Activated CD4-positive, alpha-beta T cell treated with anti-CD3 and anti-CD28 coated beads, Interleukin-2, amount 10 ng/mL, durations not matched to agents 24 days and 14 days (primary cell): ENCODE measurements around the gene FBN1. TPM values are rescaled to one million over a fixed set of nuclear protein-coding genes. Genes with fewer than 3 reads are reported as not detected.

Source experiments
- DNase-seq: peaks from one replicate; pipeline ENCODE4 v3.0.0; 2022
- H3K27ac Mint-ChIP-seq: one replicate; pipeline ENCODE4 v1.8.0; 2022; ENCODE audit warnings: mild to moderate bottlenecking, mixed read lengths
- H3K27me3 Mint-ChIP-seq: one replicate; pipeline ENCODE4 v1.8.0; 2022; ENCODE audit warnings: mixed read lengths
- H3K36me3 Mint-ChIP-seq: one replicate; pipeline ENCODE4 v1.8.0; 2022; ENCODE audit warnings: low read depth, mild to moderate bottlenecking, mixed read lengths
- H3K4me1 Mint-ChIP-seq: one replicate; pipeline ENCODE4 v1.8.0; 2021; ENCODE audit warnings: mixed read lengths
- H3K4me3 Mint-ChIP-seq: one replicate; pipeline ENCODE4 v1.8.0; 2022; ENCODE audit warnings: mild to moderate bottlenecking, moderate library complexity, mixed read lengths
- H3K9me3 Mint-ChIP-seq: one replicate; pipeline ENCODE4 v1.8.0; 2021; ENCODE audit warnings: mixed read lengths
- intact Hi-C: fragments of 100-400 bp; cut with micrococcal nuclease; formaldehyde crosslinking; loops from one replicate; pipeline ENCODE4 v1.15.1; 2023
- total RNA-seq: library from RNA; stranded (reverse); gene quantifications from 2 replicates; pipeline ENCODE4 v1.2.3, GENCODE V29; 2022

The FBN1 gene
- total RNA-seq, 1 donor from 2014 or later: 1.0 TPM

- Mint-ChIP-seq H3K27ac (no peak overlapping the region), H3K36me3 (no peaks in the 10 kb centered on the region), H3K4me3 (no peak overlapping the region), H3K27me3 (no peaks in the 10 kb centered on the region), H3K4me1 (no peaks in the 10 kb centered on the region), H3K9me3 (no peaks in the 10 kb centered on the region)
- intact Hi-C loops: no loop called here
- DNase-seq: peak; percentile 63
Measured at GRCh38 chr15:48507416-48508065, 138.0 kb downstream of the FBN1 start.

- no peak overlapping the region for H3K4me3 Mint-ChIP-seq
- H3K27ac Mint-ChIP-seq: no peak overlapping the region
- no peak for DNase-seq
- H3K4me1 Mint-ChIP-seq: no peaks in the 10 kb centered on the region
- H3K9me3 Mint-ChIP-seq: no peaks in the 10 kb centered on the region
- intact Hi-C loops: no loop called here
- no peaks in the 10 kb centered on the region for H3K36me3 Mint-ChIP-seq
- no peaks in the 10 kb centered on the region for H3K27me3 Mint-ChIP-seq
Measured at GRCh38 chr15:48505067-48505466, 140.4 kb downstream of the FBN1 start.

GRCh38 chr15:48501208-48501607, 144.3 kb downstream of the FBN1 start:
- Mint-ChIP-seq H3K36me3 (no peaks in the 10 kb centered on the region), H3K4me3 (no peak overlapping the region), H3K9me3 (no peaks in the 10 kb centered on the region), H3K27me3 (no peaks in the 10 kb centered on the region), H3K4me1 (no peaks in the 10 kb centered on the region), H3K27ac (no peak overlapping the region)
- intact Hi-C loops: no loop called here
- DNase-seq: no peak

GRCh38 chr15:48500595-48500994, 144.9 kb downstream of the FBN1 start:
- no peak for DNase-seq
- no peak overlapping the region for H3K27ac Mint-ChIP-seq
- H3K4me1 Mint-ChIP-seq: no peaks in the 10 kb centered on the region
- no peaks in the 10 kb centered on the region for H3K9me3 Mint-ChIP-seq
- no peaks in the 10 kb centered on the region for H3K36me3 Mint-ChIP-seq
- no peaks in the 10 kb centered on the region for H3K27me3 Mint-ChIP-seq
- intact Hi-C loops: no loop called here
- no peak overlapping the region for H3K4me3 Mint-ChIP-seq

- intact Hi-C loops: no loop called here
- Mint-ChIP-seq H3K9me3 (no peaks in the 10 kb centered on the region), H3K4me3 (no peak overlapping the region), H3K36me3 (no peaks in the 10 kb centered on the region), H3K27me3 (no peaks in the 10 kb centered on the region), H3K27ac (no peak overlapping the region), H3K4me1 (no peaks in the 10 kb centered on the region)
- no peak for DNase-seq
Measured at GRCh38 chr15:48499978-48500377, 145.5 kb downstream of the FBN1 start.

DNA sequence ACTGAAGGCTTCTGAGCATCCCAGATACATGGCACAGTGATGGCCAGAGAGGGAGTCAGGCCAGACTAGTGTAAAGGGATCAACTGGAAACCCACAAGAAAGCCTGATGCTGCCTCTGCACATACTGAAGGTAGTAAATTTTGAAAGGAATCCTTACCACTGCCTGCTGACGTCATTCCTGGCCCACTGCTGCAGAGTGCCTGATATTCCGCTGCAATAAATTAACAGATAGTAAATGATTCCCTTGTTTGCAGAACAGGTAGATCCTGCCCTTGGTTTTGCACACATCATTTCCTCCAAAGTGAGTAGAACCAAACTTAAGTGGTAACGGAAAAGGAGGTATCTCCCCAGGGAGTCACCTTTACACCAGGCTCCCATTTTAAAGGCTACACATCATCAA, 146.7 kb downstream of the FBN1 start:
- Mint-ChIP-seq H3K27ac (no peak overlapping the region), H3K36me3 (no peaks in the 10 kb centered on the region), H3K27me3 (no peaks in the 10 kb centered on the region), H3K9me3 (no peaks in the 10 kb centered on the region), H3K4me3 (no peak overlapping the region), H3K4me1 (no peaks in the 10 kb centered on the region)
- no peak for DNase-seq
- intact Hi-C loops: no loop called here

- Mint-ChIP-seq H3K27me3 (no peaks in the 10 kb centered on the region), H3K27ac (no peak overlapping the region), H3K36me3 (no peaks in the 10 kb centered on the region), H3K4me3 (no peak overlapping the region), H3K4me1 (no peaks in the 10 kb centered on the region), H3K9me3 (no peaks in the 10 kb centered on the region)
- intact Hi-C loops: no loop called here
- no peak for DNase-seq
Measured at GRCh38 chr15:48494631-48495030, 150.9 kb downstream of the FBN1 start.

- H3K27ac Mint-ChIP-seq: no peak overlapping the region
- H3K4me3 Mint-ChIP-seq: no peak overlapping the region
- no peaks in the 10 kb centered on the region for H3K4me1 Mint-ChIP-seq
- no peak for DNase-seq
- H3K36me3 Mint-ChIP-seq: no peaks in the 10 kb centered on the region
- H3K27me3 Mint-ChIP-seq: no peaks in the 10 kb centered on the region
- intact Hi-C loops: no loop called here
- no peaks in the 10 kb centered on the region for H3K9me3 Mint-ChIP-seq
Measured at GRCh38 chr15:48493763-48494225, 151.7 kb downstream of the FBN1 start.

DNA sequence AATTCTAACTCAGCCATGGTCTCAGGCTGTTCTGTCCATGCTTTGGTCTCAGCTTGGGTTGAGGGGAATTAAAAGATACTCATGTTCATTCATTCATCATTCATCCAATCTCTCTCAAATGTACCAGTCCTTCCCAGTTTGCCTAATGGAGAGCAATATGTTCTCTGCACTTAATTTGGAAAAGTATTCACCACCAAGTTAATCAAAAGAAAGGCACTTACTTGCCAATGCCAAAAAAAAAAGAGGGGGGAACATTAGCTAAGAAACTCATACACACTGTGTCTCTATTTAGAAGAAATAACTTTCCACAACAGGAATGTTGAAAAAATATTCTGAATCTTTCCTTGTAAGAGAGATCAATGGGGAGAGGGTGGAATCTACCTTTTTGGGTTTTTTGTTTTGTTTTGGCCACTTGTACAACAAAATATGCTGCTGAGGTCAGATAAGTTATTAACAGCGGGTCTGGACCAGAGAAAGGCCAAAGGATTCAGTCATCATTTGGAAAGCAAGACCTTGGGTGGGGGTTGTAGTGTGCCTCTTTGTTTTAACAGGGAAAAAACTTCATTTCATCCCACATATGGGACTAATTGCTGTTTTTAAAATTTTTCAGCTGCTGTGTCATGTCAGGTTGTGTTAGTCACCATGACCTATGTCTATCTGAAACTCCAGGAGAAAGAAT, 152.3 kb downstream of the FBN1 start:
- Mint-ChIP-seq H3K27me3 (no peaks in the 10 kb centered on the region), H3K4me3 (no peak overlapping the region), H3K4me1 (no peaks in the 10 kb centered on the region), H3K36me3 (no peaks in the 10 kb centered on the region), H3K9me3 (no peaks in the 10 kb centered on the region), H3K27ac (no peak overlapping the region)
- DNase-seq: no peak
- intact Hi-C loops: no loop called here

DNA sequence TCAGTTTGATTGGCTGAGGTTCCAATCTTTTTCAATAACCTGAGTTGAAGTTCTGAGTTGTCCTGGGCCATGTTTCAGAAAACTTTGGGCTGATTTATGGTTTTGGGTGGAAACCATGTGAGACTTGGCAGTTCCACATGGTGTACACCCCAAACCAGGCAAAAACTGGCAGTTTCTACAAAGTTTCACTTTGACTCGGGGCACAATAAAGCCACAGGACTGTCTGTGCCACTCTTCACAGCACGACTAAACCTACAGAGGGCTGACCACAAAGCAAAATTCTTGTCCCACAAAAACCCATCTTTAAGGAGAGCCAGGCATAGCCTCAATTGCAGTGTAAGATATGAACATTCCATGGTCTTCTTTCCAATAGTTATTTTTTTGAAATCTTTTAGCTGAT, 159.3 kb downstream of the FBN1 start:
- Mint-ChIP-seq H3K27ac (no peak overlapping the region), H3K9me3 (no peaks in the 10 kb centered on the region), H3K36me3 (no peaks in the 10 kb centered on the region), H3K4me3 (no peak overlapping the region), H3K4me1 (no peaks in the 10 kb centered on the region), H3K27me3 (peaks cover 3% of the 10 kb centered on the region)
- DNase-seq: no peak
- intact Hi-C loops: no loop called here

DNA sequence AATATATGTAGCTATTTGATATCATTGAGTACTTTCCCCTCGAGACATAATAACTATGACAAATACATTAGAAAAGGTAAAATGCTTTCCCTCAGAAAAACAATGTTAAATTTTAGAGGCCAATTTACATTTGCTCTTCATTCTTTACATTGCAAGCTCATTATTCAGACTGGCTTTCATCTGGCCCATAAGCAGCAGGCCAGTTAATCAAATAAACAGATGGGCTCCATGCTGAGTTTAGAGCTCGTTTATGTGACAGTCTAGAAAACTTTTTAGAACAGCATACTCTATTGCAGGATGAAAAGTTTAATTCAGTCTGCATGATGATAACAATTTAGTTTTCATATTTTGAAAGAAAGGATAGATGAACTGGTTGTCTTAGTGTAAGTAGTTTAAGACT, 163.7 kb downstream of the FBN1 start:
- DNase-seq: no peak
- H3K36me3 Mint-ChIP-seq: no peaks in the 10 kb centered on the region
- H3K4me3 Mint-ChIP-seq: no peak overlapping the region
- peaks cover 3% of the 10 kb centered on the region for H3K27me3 Mint-ChIP-seq
- H3K9me3 Mint-ChIP-seq: no peaks in the 10 kb centered on the region
- H3K4me1 Mint-ChIP-seq: no peaks in the 10 kb centered on the region
- no peak overlapping the region for H3K27ac Mint-ChIP-seq
- intact Hi-C loops: no loop called here

- intact Hi-C loops: no loop called here
- H3K4me3 Mint-ChIP-seq: no peak overlapping the region
- no peak for DNase-seq
- H3K4me1 Mint-ChIP-seq: no peaks in the 10 kb centered on the region
- H3K9me3 Mint-ChIP-seq: no peaks in the 10 kb centered on the region
- peaks cover 3% of the 10 kb centered on the region for H3K27me3 Mint-ChIP-seq
- H3K36me3 Mint-ChIP-seq: no peaks in the 10 kb centered on the region
- no peak overlapping the region for H3K27ac Mint-ChIP-seq
Measured at GRCh38 chr15:48479751-48480150, 165.8 kb downstream of the FBN1 start.

GRCh38 chr15:48478581-48478980, 166.9 kb downstream of the FBN1 start:
- no peaks in the 10 kb centered on the region for H3K9me3 Mint-ChIP-seq

DNA sequence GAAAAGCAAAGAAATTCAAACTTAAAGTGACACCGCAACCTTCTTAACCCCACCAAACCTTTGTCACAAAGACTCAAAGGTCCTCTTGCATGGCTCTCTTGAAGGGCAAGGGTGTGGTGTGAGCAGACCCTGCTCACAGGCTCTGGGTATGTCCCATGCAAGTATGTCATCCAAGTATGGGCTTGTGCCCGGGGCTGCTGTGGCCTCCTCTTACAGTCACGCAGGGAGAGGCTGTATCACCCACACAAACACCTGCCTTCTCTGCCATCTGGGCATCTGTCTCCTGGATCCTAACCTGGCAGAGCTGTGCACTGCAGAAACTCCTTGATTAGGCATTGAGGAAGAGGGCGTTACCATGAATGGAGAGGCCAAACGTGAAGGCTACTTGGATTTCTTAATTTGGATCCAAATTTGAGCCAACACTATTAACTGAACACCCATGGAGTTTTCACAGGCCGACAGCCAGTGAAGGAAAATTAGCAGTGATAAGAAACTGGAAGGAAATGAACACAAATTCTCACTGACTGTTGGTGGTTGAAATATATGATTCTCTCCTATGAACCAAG, 167.6 kb downstream of the FBN1 start:
- no peak overlapping the region for H3K4me3 Mint-ChIP-seq
- no peaks in the 10 kb centered on the region for H3K4me1 Mint-ChIP-seq
- H3K9me3 Mint-ChIP-seq: no peaks in the 10 kb centered on the region
- no peak overlapping the region for H3K27ac Mint-ChIP-seq
- peaks cover 3% of the 10 kb centered on the region for H3K27me3 Mint-ChIP-seq
- intact Hi-C loops: no loop called here
- no peak for DNase-seq
- no peaks in the 10 kb centered on the region for H3K36me3 Mint-ChIP-seq

More at GRCh38 chr15:48478581-48478980, 166.9 kb downstream of the FBN1 start:
- Mint-ChIP-seq H3K27ac (no peak overlapping the region), H3K4me1 (no peaks in the 10 kb centered on the region), H3K4me3 (no peak overlapping the region), H3K36me3 (no peaks in the 10 kb centered on the region), H3K27me3 (peaks cover 3% of the 10 kb centered on the region)
- intact Hi-C loops: no loop called here
- no peak for DNase-seq
